ENCODE measurements around the gene KIAA0825.
"Not testable (repeated sequence)": the region's sequence is repeated elsewhere in the genome, so short reads cannot be mapped to it uniquely, and the experiment has no call there.

Gene KIAA0825

DNA sequence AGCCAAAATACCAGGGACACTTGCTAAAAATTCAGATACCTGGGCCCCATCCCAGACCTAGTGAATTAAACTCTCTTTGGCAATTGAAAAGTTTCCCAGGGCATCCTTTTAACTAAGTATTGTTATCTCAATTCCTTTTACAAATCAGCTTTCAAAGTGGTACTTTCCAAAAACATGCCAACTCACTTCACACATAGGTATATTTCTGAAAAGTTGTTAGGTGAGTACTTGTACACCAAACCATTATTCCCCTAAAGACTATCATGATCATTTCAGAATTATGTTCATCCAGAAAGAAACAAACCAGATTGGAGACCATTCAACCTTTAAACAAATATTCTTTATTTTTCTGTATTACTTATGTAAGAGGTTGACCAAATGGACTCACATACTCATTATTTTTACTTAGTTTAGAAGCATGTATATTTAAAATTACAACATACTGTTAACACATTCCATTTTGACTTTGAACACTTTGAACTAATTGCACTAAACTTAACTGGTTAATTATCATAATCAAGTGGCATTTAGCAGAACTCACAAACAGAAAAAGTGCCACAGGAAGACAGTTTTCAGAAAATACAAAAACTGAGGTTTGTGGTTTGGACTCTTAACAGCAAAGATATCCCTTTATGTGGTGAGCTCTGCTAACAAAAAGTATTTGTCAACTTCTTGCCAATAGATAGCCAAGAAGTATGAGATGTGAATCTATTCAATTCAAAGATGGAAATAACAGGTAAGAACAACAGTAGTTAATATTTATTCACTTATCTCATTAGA is 40.7 kb downstream of the KIAA0825 start:
- DNase-seq (ENCODE audit: low spot score), result peak; percentile 79

DNA sequence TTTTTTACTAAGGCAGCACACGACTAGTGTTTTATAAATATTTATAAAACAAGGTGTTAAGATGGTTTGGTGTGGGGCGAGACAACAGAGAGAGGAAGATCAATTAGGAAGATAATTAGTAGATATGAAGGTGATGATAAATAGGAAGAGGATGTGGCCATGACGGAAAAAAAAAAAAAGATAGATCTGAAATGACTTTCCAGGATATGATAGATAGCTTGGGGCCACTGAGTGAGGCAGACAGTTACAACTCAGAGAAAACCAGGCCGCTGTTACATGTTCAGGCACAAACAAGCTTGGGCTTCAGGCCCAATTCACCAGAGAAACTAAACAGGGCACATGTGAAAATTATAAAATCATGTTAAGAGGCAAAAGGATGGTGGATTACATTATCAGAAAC is 43.2 kb downstream of the KIAA0825 start:
- peak; percentile 63 for DNase-seq (ENCODE audit: low spot score)

DNA sequence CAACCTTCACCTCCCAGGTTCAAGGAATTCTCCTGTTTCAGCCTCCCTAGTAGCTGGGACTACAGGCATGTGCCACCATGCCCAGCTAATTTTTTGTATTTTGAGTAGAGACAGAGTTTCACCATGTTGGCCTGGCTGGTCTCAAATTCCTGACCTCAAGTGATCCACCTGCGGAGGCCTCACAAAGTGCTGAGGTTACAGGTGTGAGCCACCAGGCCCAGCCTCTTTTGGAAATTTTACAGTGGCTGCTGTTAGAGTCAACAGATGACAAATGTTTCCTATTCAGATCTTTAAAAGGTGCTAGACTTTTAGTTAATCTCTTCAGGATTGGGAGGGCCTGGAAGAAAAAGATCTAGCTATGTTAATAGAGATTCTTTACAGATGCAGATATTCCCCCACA is 45.1 kb downstream of the KIAA0825 start:
- not testable (repeated sequence) for DNase-seq (ENCODE audit: low spot score)

DNA sequence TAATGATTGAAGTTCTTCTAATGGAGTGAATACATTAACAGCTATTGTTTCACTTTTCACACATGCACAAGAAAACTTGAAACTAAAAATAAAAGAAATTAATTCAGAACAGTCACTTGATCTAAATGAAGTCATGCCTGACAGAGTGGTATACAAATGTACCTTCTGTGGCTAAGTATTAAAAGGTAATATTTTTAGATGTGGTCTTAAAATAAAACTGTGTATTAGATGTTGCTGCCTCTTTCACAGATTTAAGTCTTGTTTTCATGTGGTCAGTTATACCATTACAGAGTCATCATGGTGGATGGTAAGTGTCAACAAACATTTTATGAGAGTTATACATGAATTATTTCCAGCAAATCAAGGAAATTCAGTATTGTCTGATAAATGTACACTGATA is 47.0 kb downstream of the KIAA0825 start:
- no peak for DNase-seq (ENCODE audit: low spot score)

DNA sequence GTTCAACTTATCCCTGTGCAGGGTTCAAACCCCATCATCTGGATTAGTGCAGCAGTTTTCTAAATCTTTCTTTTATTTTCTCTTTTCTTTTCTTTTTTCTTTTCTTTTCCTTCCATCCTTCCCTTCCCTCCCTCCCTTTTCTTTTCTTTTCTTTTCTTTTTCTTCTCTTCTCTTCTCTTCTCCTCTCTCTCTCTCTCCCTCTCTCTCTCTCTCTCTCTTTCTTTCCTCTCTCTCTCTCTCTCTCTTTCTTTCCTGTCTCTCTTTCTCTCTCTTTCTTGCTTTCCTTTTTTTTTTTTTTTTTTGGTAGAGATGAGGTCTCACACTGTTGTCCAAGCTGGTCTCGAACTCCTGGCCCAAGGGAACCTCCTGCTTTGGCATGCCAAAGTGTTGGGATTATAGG is 53.6 kb downstream of the KIAA0825 start:
- DNase-seq (ENCODE audit: low spot score), result no peak

DNA sequence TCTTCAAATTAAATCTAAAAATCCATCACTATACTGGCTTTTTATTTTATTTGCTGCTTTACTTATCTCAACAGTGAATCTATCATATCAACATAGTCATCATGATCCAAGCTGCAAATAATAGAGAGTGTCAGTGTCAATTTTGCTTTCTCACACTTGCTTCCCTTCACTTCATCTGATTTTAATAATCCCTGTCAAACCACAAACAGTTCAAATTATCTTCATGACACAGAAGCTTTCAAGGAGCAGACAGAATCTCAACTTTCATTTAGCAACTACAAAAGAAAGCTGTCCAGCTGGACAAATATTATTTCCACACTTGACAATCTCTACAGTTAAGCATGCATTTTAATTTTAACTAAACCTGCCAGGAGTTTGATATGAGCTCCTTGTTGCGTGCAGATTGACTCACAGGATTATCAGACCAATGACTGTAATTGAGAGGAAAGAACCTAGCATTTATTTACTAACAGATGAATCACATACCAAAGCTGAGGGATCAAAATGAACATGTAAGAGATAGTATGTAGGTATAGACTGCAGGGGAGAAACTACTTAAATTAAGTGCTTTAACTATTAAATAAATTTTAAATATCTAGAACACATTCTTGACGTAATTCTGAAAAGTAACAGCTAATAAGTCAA is 56.0 kb downstream of the KIAA0825 start:
- no peak for DNase-seq (ENCODE audit: low spot score)

DNA sequence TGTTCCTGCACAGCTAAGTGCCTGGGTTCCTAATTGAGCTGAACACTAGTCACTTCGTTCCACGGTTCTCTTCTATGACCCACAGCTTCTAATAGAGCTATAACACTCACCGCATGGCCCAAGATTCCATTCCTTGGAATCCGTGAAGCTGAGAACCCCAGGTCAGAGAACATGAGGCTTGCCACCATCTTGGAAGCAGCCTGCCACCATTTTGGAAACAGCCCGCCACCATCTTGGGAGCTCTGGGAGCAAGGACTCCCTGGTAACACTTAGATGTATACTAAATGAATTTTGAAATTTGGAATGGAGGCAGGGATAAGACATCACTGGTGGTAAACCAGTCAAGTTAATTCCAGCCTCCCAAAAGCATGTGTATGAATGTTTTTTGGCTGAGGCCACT is 60.4 kb downstream of the KIAA0825 start:
- no peak for DNase-seq (ENCODE audit: low spot score)

DNA sequence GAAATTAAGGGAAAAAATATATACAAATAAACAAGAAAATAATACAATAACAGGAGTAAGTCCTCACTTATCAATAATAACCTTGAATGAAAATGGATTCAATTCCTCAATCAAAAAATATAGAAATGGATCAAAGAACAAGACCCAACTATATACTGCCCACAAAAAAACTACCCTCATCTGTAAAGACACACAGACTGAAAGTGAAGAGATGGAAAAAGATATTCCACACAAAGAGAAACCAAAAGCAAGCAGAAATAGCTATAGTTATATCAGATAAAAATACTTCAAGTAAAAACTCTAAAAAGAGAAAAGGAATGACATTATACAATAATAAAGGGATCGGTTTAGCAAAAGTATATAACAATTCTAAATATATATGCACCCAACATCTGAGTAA is 66.5 kb downstream of the KIAA0825 start:
- no peak for DNase-seq (ENCODE audit: low spot score)

DNA sequence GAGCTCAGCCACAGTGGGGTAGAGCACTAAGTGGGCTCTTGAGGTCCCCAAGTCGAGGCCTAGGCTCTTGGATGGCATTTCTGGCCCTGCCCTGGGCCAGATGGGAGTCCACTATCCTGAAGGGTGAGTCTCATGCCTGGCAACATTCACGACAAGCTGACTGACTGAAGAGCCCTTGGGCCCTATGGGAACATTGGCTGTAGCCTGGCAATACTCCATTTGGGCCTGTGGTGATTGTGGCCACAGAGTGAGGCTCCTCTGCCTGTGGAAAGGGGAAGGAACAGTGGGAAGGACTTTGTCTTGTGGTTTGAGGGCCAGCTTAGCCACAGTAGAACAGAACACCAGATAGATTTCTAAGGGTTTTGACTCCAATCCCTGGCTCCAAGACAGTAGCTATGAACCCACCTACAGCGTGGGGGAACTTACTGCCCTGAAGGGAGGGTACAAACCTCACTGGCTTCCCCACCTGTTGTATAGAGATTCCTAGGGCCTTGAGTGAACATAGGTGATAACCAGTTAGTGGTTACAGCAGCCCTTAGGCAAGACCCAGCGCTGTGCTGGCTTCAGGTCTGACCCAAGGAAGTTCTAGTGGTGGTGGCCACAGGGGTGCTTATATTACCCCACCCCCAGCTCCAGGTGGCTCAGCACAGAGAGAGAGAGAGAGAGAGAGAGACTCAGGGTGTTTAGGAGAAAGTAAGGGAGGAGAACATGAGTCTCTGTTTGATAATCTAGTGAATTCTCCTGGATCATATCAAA is 72.4 kb downstream of the KIAA0825 start:
- no peak for DNase-seq (ENCODE audit: low spot score)

DNA sequence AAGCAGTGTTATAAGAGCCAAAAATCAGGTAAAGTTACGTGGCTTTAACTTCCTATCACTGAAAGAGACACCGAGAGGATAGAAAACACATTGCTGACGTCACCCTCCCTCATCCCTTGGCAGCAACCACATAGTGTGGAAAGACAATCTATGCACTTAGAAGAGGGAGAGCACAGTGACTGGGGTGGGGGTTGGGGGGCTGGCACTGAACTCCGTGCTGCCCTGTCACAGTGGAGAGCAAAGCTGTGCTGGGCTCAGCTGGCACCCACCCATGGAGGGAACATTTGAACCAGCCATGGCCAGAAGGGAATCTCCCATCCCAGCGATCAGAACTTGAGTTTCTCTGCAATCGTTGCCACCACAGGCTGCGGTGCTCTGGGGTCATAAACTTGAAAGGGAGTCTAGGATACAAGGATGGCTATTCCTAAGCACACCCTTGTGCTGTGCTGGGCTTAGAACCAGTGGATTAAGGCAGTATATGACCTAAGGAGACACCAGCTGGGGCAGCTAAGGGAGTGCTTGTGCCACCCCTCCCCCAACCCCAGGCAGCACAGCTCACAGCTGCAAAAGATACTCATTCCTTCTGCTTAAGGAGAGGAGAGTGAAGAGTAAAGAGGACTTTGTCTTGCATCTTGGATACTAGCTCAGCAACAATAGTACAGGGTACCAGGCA is 73.4 kb downstream of the KIAA0825 start:
- DNase-seq (ENCODE audit: low spot score), result no peak

DNA sequence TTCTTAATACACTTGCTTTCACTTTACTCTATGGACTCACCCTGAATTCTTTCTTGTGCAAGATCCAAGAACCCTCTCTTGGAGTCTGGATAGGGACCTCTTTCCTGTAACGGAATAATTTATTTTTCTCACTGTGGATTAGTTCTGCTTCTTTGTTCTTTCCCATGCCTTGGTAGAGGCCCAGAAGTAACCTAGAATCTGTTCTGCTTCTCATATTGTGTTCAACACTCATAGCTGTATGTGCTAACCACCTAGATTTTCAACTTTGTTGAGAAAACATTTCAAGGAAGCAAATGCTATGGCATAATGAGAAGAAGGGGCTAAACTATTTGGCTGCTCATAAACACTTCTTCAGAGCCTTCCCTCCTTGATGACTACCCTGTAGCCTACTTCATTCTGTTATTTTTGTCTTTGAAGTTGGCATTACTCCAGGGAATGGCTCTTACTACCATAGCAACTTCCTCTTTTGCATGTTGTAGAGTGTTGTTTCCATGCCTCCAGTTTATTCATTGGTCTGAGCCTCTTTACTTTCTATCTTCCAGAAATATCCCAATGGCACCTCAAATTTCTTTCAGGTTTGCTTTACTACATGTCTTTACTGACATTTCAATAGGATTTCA is 74.3 kb downstream of the KIAA0825 start:
- no peak for DNase-seq (ENCODE audit: low spot score)

DNA sequence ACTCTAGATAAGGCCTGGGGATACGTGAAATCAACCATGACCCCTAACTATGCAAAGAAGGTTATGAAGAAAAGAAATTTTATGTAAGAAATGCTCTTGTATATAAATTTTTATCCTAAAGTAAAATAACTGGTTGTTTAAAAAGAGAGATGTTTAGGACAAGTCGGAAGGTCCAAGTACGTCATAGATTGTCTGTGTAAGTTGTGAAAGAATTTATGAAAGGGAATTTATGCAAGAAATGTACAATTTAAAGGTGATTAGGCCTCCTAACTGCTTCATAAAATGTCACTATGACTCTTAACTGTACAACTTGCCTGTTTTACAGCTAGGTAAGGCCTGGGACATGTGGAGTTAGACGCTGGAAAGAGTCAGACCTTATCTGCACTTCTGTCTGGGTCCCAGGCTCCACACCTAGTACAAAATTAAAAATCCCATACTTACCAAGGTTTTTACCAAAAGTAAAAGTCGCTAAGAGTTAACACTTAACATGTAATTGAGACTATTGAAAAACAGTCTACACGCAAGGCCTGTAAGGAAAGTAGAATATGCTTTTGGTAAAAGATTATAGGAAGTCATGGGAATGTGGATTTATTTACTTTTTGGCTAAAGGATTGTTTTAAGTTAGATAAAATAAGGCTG is 77.4 kb downstream of the KIAA0825 start:
- DNase-seq (ENCODE audit: low spot score), result no peak

DNA sequence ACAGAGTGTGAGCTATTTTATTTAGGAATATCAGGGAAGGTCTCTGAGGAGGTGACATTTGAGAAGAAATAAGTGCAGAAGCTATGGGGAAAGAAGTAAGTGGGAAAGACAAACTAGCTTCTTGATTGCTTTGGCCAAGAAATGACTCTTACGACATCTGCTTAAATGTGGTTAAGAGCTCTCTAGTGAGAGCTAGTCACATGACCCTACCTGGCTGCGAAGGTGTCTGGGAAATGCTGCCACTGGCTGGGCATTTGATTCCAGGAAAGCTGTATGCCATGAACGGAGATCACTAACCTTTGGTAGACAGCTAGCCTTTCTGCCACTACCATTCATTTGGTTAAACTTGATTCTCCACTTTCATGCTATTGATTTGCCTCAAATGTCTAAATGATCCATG is 80.1 kb downstream of the KIAA0825 start:
- DNase-seq (ENCODE audit: low spot score), result no peak

DNA sequence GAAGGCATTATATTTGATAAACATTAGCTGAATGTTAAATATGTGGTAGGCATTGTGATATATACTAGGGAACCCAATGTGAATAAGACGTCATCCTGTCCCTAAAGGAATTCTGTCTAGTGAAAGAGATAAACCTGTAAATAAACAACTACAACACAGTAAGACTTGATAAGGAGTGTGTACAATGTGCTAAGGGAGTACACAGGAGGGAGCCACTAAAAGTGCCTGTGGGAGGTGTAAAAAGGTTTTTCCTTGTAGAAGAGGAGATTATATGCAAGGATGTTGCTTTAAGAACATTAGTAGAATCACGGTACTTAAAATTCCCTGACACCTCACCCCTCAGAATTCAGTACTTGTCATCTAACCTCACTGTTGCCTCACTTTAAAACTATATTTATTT is 91.7 kb downstream of the KIAA0825 start:
- no peak for DNase-seq (ENCODE audit: low spot score)

DNA sequence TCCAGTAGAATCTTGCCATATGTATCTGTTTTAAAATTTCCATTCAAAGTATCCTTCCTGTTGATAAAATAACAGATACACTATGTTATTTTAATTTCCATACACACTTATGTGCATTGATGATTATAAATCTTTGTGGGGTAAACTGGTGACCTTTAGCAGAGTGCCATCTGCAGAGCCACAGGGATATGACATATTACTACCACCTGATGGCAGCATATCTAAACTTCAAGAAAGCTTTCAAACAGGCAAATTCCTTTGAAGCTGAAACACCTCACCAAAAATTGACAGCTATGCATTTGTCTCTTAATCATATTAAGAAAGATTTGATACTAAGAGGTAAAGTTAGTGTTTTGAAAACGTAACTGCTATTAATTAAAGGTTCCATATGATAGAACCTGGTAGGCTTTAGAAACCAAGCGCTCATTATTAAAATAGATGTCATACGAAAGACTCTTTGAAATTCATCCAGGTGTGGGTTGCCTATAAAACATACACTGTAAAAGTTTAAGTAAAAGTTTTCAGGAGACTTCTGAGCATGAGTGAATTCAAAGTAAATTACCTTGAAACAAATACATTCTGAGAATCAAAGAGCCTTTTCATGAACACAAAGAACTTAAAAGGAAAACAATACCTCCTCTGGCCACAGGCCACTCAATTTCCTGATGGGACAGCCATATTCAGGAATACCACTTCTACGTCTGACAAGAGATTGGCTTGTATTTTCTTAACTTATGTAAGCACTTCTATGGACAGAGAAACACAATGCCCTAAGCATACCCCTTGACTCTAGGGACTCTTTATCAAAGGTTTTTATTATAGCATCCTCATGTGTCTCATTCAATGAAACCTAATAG is 93.3 kb downstream of the KIAA0825 start:
- DNase-seq (ENCODE audit: low spot score), result peak; percentile 53

DNA sequence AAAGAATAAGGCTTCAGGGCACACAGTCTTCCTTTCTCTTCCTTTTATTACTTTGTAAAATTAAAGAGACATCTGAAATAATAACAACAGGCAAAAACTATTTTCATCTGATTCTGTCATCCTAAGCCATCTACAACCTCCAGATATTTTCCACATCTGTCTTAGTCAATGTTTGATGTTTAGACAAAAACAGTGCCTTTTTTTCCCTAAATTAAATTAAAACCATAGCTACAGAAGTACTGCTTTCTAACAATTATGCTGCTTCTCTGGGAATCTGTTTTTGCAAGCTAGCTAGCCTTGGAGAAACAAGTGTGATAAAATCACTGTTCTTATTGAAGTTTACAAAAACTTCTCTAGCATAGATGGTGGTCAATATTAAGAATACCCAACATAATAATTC is 95.4 kb downstream of the KIAA0825 start:
- DNase-seq (ENCODE audit: low spot score), result no peak

DNA sequence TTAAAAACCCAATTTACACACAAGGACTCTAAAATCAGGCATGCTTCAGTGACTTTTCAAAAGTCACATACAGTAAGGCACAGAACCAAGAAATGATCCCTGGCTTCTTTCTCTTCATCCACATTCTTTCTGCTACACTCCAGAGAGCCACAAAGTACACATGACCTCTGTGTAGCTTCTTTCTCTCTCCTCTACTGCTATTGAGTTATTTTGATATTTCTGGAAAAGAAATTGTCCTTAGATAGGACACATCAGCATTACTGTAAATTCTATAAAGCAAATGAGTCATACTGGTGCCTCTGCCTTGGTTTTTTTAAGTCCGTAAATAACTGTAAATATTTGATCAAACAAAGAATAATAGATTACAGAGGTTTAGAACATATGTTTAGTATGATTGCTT is 96.3 kb downstream of the KIAA0825 start:
- DNase-seq (ENCODE audit: low spot score), result no peak

DNA sequence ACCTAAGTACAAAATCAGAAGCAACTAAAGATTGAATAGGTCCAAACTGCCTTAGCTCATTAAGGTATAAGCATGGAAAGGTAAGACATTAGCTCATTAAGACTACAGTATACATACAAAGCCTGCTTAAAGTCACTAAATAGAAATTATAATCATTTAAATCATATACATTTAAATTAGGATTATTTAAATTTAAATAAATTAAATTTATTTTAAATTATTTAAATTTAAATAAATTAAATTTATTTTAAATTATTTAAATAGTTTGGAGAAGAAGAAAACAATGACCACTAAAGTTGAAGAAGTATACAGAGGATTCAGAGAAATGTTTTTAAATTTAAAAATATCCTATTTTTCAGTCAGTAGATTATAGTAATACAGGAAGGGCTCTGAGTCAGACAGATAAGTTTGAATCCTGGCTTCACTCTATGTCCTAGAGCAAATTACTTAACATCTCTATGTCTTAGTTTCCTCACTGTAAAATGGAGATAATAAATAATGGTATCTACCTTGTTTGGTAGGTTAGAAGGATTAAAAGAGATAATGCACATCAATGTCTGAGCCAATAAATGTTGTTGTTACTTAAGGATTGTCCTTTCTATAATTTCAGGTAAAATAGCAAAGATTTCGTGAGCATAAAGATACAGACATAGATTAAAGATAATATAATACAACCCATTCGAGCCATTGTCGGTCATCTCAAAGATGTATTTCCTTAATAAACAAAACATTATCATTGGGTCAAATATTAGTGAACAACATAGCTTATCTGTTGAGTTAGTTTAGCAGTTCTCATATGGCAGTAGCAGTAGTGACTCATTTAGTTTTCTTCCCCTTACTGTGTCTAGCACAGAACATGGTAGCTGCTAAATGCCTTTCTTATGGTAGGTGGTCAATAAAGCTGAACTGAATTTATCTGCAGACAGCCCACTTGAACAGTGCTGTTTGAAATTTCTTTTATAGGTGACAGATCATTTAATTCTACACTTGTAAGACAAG is 100.6 kb downstream of the KIAA0825 start:
- DNase-seq (ENCODE audit: low spot score), result no peak

DNA sequence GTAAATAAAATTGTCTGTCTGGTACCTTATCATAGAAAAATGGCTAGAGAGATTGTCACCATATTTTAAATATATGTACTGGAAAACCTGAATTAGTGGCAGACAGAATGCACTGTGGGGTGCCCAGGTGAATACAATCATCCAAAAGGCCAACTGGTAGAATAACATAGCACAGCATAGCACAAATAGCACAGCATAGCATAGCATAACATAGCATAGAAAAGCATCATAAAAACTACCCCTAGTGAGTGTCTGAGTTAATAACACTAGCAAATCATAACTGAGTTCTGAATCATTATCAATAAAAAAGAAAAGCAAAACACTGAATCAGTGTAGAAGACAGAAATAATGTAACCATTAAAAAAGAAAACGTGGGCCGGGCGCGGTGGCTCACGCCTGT is 102.3 kb downstream of the KIAA0825 start:
- no peak for DNase-seq (ENCODE audit: low spot score)
